GM21529 (cell line): Measurements from ENCODE around the gene FAM193A.
"Not testable (repeated sequence)": the region's sequence is repeated elsewhere in the genome, so short reads cannot be mapped to it uniquely, and the experiment has no call there.

Experiments
- ATAC-seq: cut with Tn5 transposase; IDR thresholded peaks from one replicate; pipeline ENCODE4 v1.9.1; 2021; ENCODE audit not compliant: unreplicated experiment

FAM193A gene

GRCh38 chr4:2767046-2767704, 230.7 kb downstream of the FAM193A start:
- no peak for ATAC-seq

GRCh38 chr4:2767705-2768074, 231.2 kb downstream of the FAM193A start:
- ATAC-seq, result no peak

- no peak for ATAC-seq
Observed at GRCh38 chr4:2768124-2768523, 231.7 kb downstream of the FAM193A start.

- ATAC-seq, result no peak
Observed at GRCh38 chr4:2768921-2769336, 232.5 kb downstream of the FAM193A start.

GRCh38 chr4:2771264-2771663, 234.8 kb downstream of the FAM193A start:
- ATAC-seq, result no peak

DNA sequence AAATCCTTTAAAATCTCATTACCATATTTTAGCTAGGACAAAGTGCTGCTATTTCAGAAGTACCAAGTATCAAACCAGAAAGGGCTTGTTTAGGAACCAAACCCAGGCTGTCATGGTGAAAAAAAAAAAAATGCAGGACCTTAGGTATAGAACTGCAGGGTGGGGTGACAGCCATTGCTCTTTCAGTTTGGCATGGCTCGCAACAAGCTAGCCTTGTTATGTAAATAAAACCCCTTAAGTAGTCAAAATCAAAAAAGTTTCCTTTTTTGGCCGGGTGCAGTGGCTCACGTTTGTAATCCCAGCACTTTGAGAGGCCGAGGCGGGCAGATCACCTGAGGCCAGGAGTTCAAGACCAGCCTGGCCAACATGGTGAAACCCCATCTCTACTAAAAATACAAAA, 244.2 kb downstream of the FAM193A start:
- ATAC-seq, result not testable (repeated sequence)

DNA sequence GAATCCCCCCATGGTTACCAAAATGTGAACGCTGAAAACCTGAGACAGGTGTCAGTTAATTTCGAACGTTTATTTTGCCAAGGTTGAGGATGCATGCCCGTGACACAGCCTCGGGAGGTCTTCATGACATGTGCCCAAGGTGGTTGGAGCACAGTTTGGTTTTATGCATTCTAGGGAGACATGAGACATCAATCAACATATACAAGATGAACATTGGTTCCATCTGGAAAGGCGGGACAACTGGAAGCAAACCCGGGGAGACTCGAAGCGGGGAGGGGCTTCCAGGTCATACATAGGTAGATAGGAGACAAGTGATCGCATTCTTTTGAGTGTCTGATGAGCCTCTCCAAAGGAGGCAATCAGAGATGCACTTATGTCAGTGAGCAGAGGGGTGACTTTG, 245.5 kb downstream of the FAM193A start:
- no peak for ATAC-seq
